ENCODE results near the gene SLC39A3.

Gene SLC39A3

GRCh38 chr19:2750808-2751437, 11.1 kb upstream of the SLC39A3 start:
- H3K27ac ChIP-seq (ENCODE audit: insufficient read depth, low read length, poor library complexity, severe bottlenecking): no peak overlapping the region
- H3K9me3 ChIP-seq (ENCODE audit: control insufficient read depth, low read length): no peaks in the 10 kb centered on the region
- H3K4me3 ChIP-seq (ENCODE audit: insufficient read depth, low read depth, low read length, poor library complexity, severe bottlenecking): no peak overlapping the region
- peaks cover 2% of the 10 kb centered on the region for H3K4me1 ChIP-seq (ENCODE audit: control insufficient read depth, insufficient read depth, low read length, poor library complexity, severe bottlenecking)
- H3K36me3 ChIP-seq (ENCODE audit: control insufficient read depth, insufficient read depth, low read length): peaks cover 17% of the 10 kb centered on the region
- DNase-seq: no peak
- H3K27me3 ChIP-seq (replicated peaks; ENCODE audit: control insufficient read depth, insufficient read depth, low read length, poor library complexity, severe bottlenecking): no peaks in the 10 kb centered on the region

- H3K4me1 ChIP-seq (ENCODE audit: control insufficient read depth, insufficient read depth, low read length, poor library complexity, severe bottlenecking): peaks cover 2% of the 10 kb centered on the region
- no peak overlapping the region for H3K27ac ChIP-seq (ENCODE audit: insufficient read depth, low read length, poor library complexity, severe bottlenecking)
- no peaks in the 10 kb centered on the region for H3K36me3 ChIP-seq (ENCODE audit: control insufficient read depth, insufficient read depth, low read length)
- DNase-seq: no peak
- H3K9me3 ChIP-seq (ENCODE audit: control insufficient read depth, low read length): no peaks in the 10 kb centered on the region
- H3K27me3 ChIP-seq (replicated peaks; ENCODE audit: control insufficient read depth, insufficient read depth, low read length, poor library complexity, severe bottlenecking): no peaks in the 10 kb centered on the region
- no peak overlapping the region for H3K4me3 ChIP-seq (ENCODE audit: insufficient read depth, low read depth, low read length, poor library complexity, severe bottlenecking)
Measured at GRCh38 chr19:2747349-2747748, 7.5 kb upstream of the SLC39A3 start.

- no peak for DNase-seq
- H3K4me1 ChIP-seq (ENCODE audit: control insufficient read depth, insufficient read depth, low read length, poor library complexity, severe bottlenecking): peaks cover 6% of the 10 kb centered on the region
- no peak overlapping the region for H3K4me3 ChIP-seq (ENCODE audit: insufficient read depth, low read depth, low read length, poor library complexity, severe bottlenecking)
- no peak overlapping the region for H3K27ac ChIP-seq (ENCODE audit: insufficient read depth, low read length, poor library complexity, severe bottlenecking)
- H3K9me3 ChIP-seq (ENCODE audit: control insufficient read depth, low read length): no peaks in the 10 kb centered on the region
- no peaks in the 10 kb centered on the region for H3K27me3 ChIP-seq (replicated peaks; ENCODE audit: control insufficient read depth, insufficient read depth, low read length, poor library complexity, severe bottlenecking)
- H3K36me3 ChIP-seq (ENCODE audit: control insufficient read depth, insufficient read depth, low read length): no peaks in the 10 kb centered on the region
Measured at GRCh38 chr19:2744113-2744512, 4.3 kb upstream of the SLC39A3 start.

- Histone ChIP-seq H3K4me1 (ENCODE audit: control insufficient read depth, insufficient read depth, low read length, poor library complexity, severe bottlenecking) (peaks cover 6% of the 10 kb centered on the region), H3K36me3 (ENCODE audit: control insufficient read depth, insufficient read depth, low read length) (no peaks in the 10 kb centered on the region), H3K9me3 (ENCODE audit: control insufficient read depth, low read length) (no peaks in the 10 kb centered on the region), H3K27ac (ENCODE audit: insufficient read depth, low read length, poor library complexity, severe bottlenecking) (no peak overlapping the region), H3K4me3 (ENCODE audit: insufficient read depth, low read depth, low read length, poor library complexity, severe bottlenecking) (no peak overlapping the region), H3K27me3 (replicated peaks; ENCODE audit: control insufficient read depth, insufficient read depth, low read length, poor library complexity, severe bottlenecking) (no peaks in the 10 kb centered on the region)
- DNase-seq: no peak
Measured at GRCh38 chr19:2743099-2743498, 3.3 kb upstream of the SLC39A3 start.

- H3K4me3 ChIP-seq (ENCODE audit: insufficient read depth, low read depth, low read length, poor library complexity, severe bottlenecking): no peak overlapping the region
- no peaks in the 10 kb centered on the region for H3K27me3 ChIP-seq (replicated peaks; ENCODE audit: control insufficient read depth, insufficient read depth, low read length, poor library complexity, severe bottlenecking)
- H3K36me3 ChIP-seq (ENCODE audit: control insufficient read depth, insufficient read depth, low read length): peaks cover 13% of the 10 kb centered on the region
- H3K27ac ChIP-seq (ENCODE audit: insufficient read depth, low read length, poor library complexity, severe bottlenecking): no peak overlapping the region
- no peak for DNase-seq
- H3K9me3 ChIP-seq (ENCODE audit: control insufficient read depth, low read length): no peaks in the 10 kb centered on the region
- H3K4me1 ChIP-seq (ENCODE audit: control insufficient read depth, insufficient read depth, low read length, poor library complexity, severe bottlenecking): peaks cover 6% of the 10 kb centered on the region
Measured at GRCh38 chr19:2740314-2740656, 468 bp upstream of the SLC39A3 start.

GRCh38 chr19:2736550-2737190, 3.1 kb downstream of the SLC39A3 start:
- H3K4me1 ChIP-seq (ENCODE audit: control insufficient read depth, insufficient read depth, low read length, poor library complexity, severe bottlenecking): peaks cover 6% of the 10 kb centered on the region
- H3K9me3 ChIP-seq (ENCODE audit: control insufficient read depth, low read length): no peaks in the 10 kb centered on the region
- H3K4me3 ChIP-seq (ENCODE audit: insufficient read depth, low read depth, low read length, poor library complexity, severe bottlenecking): no peak overlapping the region
- H3K27ac ChIP-seq (ENCODE audit: insufficient read depth, low read length, poor library complexity, severe bottlenecking): no peak overlapping the region
- H3K36me3 ChIP-seq (ENCODE audit: control insufficient read depth, insufficient read depth, low read length): peaks cover 20% of the 10 kb centered on the region
- no peak for DNase-seq
- no peaks in the 10 kb centered on the region for H3K27me3 ChIP-seq (replicated peaks; ENCODE audit: control insufficient read depth, insufficient read depth, low read length, poor library complexity, severe bottlenecking)

GRCh38 chr19:2735374-2735773, 4.4 kb downstream of the SLC39A3 start:
- no peaks in the 10 kb centered on the region for H3K27me3 ChIP-seq (replicated peaks; ENCODE audit: control insufficient read depth, insufficient read depth, low read length, poor library complexity, severe bottlenecking)
- no peak for DNase-seq
- H3K4me1 ChIP-seq (ENCODE audit: control insufficient read depth, insufficient read depth, low read length, poor library complexity, severe bottlenecking): peaks cover 6% of the 10 kb centered on the region
- H3K36me3 ChIP-seq (ENCODE audit: control insufficient read depth, insufficient read depth, low read length): peaks cover 20% of the 10 kb centered on the region
- no peak overlapping the region for H3K27ac ChIP-seq (ENCODE audit: insufficient read depth, low read length, poor library complexity, severe bottlenecking)
- no peaks in the 10 kb centered on the region for H3K9me3 ChIP-seq (ENCODE audit: control insufficient read depth, low read length)
- no peak overlapping the region for H3K4me3 ChIP-seq (ENCODE audit: insufficient read depth, low read depth, low read length, poor library complexity, severe bottlenecking)

GRCh38 chr19:2734589-2735288, 5.1 kb downstream of the SLC39A3 start:
- Histone ChIP-seq H3K27me3 (replicated peaks; ENCODE audit: control insufficient read depth, insufficient read depth, low read length, poor library complexity, severe bottlenecking) (no peaks in the 10 kb centered on the region), H3K36me3 (ENCODE audit: control insufficient read depth, insufficient read depth, low read length) (peaks cover 20% of the 10 kb centered on the region), H3K4me3 (ENCODE audit: insufficient read depth, low read depth, low read length, poor library complexity, severe bottlenecking) (no peak overlapping the region), H3K9me3 (ENCODE audit: control insufficient read depth, low read length) (no peaks in the 10 kb centered on the region), H3K27ac (ENCODE audit: insufficient read depth, low read length, poor library complexity, severe bottlenecking) (no peak overlapping the region), H3K4me1 (ENCODE audit: control insufficient read depth, insufficient read depth, low read length, poor library complexity, severe bottlenecking) (peaks cover 6% of the 10 kb centered on the region)
- DNase-seq: no peak

- peaks cover 20% of the 10 kb centered on the region for H3K36me3 ChIP-seq (ENCODE audit: control insufficient read depth, insufficient read depth, low read length)
Measured at GRCh38 chr19:2733930-2734588, 5.8 kb downstream of the SLC39A3 start.

GRCh38 chr19:2732883-2733282, 6.9 kb downstream of the SLC39A3 start:
- Histone ChIP-seq H3K4me1 (ENCODE audit: control insufficient read depth, insufficient read depth, low read length, poor library complexity, severe bottlenecking) (no peaks in the 10 kb centered on the region), H3K36me3 (ENCODE audit: control insufficient read depth, insufficient read depth, low read length) (peaks cover 20% of the 10 kb centered on the region)

More at GRCh38 chr19:2733930-2734588, 5.8 kb downstream of the SLC39A3 start:
- Histone ChIP-seq H3K27ac (ENCODE audit: insufficient read depth, low read length, poor library complexity, severe bottlenecking) (no peak overlapping the region), H3K27me3 (replicated peaks; ENCODE audit: control insufficient read depth, insufficient read depth, low read length, poor library complexity, severe bottlenecking) (no peaks in the 10 kb centered on the region), H3K4me1 (ENCODE audit: control insufficient read depth, insufficient read depth, low read length, poor library complexity, severe bottlenecking) (peaks cover 1% of the 10 kb centered on the region), H3K4me3 (ENCODE audit: insufficient read depth, low read depth, low read length, poor library complexity, severe bottlenecking) (no peak overlapping the region), H3K9me3 (ENCODE audit: control insufficient read depth, low read length) (no peaks in the 10 kb centered on the region)
- no peak for DNase-seq

More at GRCh38 chr19:2732883-2733282, 6.9 kb downstream of the SLC39A3 start:
- H3K9me3 ChIP-seq (ENCODE audit: control insufficient read depth, low read length): no peaks in the 10 kb centered on the region
- DNase-seq: no peak
- H3K4me3 ChIP-seq (ENCODE audit: insufficient read depth, low read depth, low read length, poor library complexity, severe bottlenecking): no peak overlapping the region
- no peaks in the 10 kb centered on the region for H3K27me3 ChIP-seq (replicated peaks; ENCODE audit: control insufficient read depth, insufficient read depth, low read length, poor library complexity, severe bottlenecking)
- H3K27ac ChIP-seq (ENCODE audit: insufficient read depth, low read length, poor library complexity, severe bottlenecking): no peak overlapping the region
